ENCODE data around the gene EFCAB5. TPM values are rescaled to one million over a fixed set of nuclear protein-coding genes. Genes with fewer than 3 reads are reported as not detected.

The EFCAB5 gene
- total and polyA plus RNA-seq, 10 of the 15 experiments (the other 5 are each of a cell fraction or from before 2014, with no cell fraction given): 0.39 to 2.6 (median 1.0) TPM

DNA sequence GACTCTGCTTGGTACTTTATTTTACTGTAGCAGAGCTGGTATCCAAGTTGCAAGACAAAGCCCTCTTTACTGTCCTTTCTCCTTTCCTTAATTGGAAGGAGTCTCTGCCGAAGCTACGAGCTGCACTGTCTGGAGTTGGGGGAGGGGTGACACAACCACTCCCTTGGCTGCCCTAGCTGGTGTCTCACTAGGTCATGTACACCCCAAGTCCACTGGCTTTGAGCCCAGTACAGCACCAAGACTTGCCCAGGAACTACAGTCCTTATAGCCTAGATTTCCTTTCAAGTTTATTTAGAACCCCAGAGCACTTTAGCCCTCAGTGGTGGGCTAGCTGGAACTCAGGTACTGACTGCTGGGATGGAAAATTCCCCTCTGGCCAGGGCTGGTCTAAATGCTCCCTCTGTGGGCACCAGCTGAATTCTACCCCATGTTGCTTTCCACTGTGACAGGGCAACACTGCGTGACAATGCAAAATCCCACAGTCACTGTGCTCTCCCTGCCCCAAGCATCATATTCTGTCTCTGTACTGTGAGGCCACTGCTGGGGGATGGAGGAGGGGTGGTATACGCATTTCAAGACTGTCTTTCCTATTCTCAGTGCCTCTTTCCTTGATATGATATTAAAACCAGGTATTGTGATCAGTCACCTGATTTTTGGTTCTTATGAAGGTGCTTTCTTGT is 18.4 kb downstream of the EFCAB5 start:
- Histone ChIP-seq H3K27me3 (replicated peaks in 1 of 2; ENCODE audit: control insufficient read depth in 2 of 2, insufficient read depth in 2 of 2, low read length in 1 of 2) (no peaks in the 10 kb centered on the region; a peak in 1 of 4 replicates), H3K9me3 (replicated peaks; ENCODE audit: control insufficient read depth, insufficient read depth, low read length) (no peaks in the 10 kb centered on the region; the same call in 2 of the 3 replicates), H2AFZ (ENCODE audit: control insufficient read depth, low read depth, low read length) (no peak overlapping the region), H3K4me1 (ENCODE audit: control insufficient read depth, insufficient read depth, low read length) (no peaks in the 10 kb centered on the region), H3K4me3 (no peak overlapping the region), H3K79me2 (ENCODE audit: control insufficient read depth, insufficient read depth, low read length) (no peaks in the 10 kb centered on the region), H3K27ac (ENCODE audit: control insufficient read depth, insufficient read depth) (no peak overlapping the region), H3K4me2 (ENCODE audit: control insufficient read depth, insufficient read depth) (no peak overlapping the region), H3K9ac (ENCODE audit: control insufficient read depth, insufficient read depth, low read length) (no peak overlapping the region), H3K36me3 (ENCODE audit: control insufficient read depth in 2 of 2, insufficient read depth in 2 of 2, low read length in 1 of 2) (no peaks in the 10 kb centered on the region), H4K20me1 (ENCODE audit: control insufficient read depth, insufficient read depth) (no peaks in the 10 kb centered on the region)
- TF ChIP-seq, protein P1, sequence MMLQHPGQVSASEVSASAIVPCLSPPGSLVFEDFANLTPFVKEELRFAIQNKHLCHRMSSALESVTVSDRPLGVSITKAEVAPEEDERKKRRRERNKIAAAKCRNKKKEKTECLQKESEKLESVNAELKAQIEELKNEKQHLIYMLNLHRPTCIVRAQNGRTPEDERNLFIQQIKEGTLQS (IDR thresholded peaks at IDR 0.05; ENCODE audit: borderline replicate concordance, extremely low read depth, low read depth, low read length): no peak
- TF ChIP-seq JUND (IDR thresholded peaks at IDR 0.05; ENCODE audit: low read depth, low read length): no peak
- no peak for TF ChIP-seq CBX3 (IDR thresholded peaks at IDR 0.05; ENCODE audit: borderline replicate concordance, low read depth)
- TF ChIP-seq, protein P2, sequence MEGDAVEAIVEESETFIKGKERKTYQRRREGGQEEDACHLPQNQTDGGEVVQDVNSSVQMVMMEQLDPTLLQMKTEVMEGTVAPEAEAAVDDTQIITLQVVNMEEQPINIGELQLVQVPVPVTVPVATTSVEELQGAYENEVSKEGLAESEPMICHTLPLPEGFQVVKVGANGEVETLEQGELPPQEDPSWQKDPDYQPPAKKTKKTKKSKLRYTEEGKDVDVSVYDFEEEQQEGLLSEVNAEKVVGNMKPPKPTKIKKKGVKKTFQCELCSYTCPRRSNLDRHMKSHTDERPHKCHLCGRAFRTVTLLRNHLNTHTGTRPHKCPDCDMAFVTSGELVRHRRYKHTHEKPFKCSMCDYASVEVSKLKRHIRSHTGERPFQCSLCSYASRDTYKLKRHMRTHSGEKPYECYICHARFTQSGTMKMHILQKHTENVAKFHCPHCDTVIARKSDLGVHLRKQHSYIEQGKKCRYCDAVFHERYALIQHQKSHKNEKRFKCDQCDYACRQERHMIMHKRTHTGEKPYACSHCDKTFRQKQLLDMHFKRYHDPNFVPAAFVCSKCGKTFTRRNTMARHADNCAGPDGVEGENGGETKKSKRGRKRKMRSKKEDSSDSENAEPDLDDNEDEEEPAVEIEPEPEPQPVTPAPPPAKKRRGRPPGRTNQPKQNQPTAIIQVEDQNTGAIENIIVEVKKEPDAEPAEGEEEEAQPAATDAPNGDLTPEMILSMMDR (IDR thresholded peaks at IDR 0.05 in 2 of 3, conservative IDR thresholded peaks at IDR 0.05 in 1 of 3; ENCODE audit: control insufficient read depth in 2 of 3, extremely low read depth in 1 of 3, insufficient read depth in 1 of 3, low read depth in 3 of 3, low read length in 3 of 3): no peak
- no peak for TF ChIP-seq KLF5 (IDR thresholded peaks at IDR 0.05; ENCODE audit: partially characterized antibody)
- TF ChIP-seq ZZZ3 (IDR thresholded peaks at IDR 0.05; ENCODE audit: control insufficient read depth, insufficient read length, low read depth): no peak
- RAD21 ChIA-PET (ENCODE audit: unreplicated experiment): interaction anchor here (0.6 kb wide), 1 partner anchor 28 kb away, joined by 3 read pairs; no protein-coding TSS in a partner anchor
- POLR2A ChIA-PET: no interaction called here
- in situ Hi-C loops (cut with MboI): no loop called here
- SMC1A ChIA-PET (ENCODE audit: uncharacterized antibody, unreplicated experiment): no interaction called here
- intact Hi-C loops (cut with micrococcal nuclease; ENCODE audit: unreplicated experiment): no loop called here
- no peak for DNase-seq (ENCODE audit: low read depth, low spot score)
- no TSS peak for BruUV-seq (replicated peaks)
- no peak for ATAC-seq
- CTCF ChIA-PET: no interaction called here
- WGBS (ENCODE audit: insufficient coverage, insufficient replicate concordance, low lambda C conversion rate, missing lambda C conversion rate): 71% methylated on average over 4 of the region's 4 CpGs
- no peak for FAIRE-seq

All from GM12878 (cell line).